Choroid plexus epithelial cell (primary cell): ENCODE data around the gene SEPHS1.
A peak's percentile ranks its signal among the peaks of the same experiment; 100 is the strongest.

Experiments
- DNase-seq: peaks from one replicate; pipeline ENCODE4 v3.0.0-alpha.2; 2010; ENCODE audit warnings: low read depth
- H3K4me3 ChIP-seq: 2 replicates; pipeline ENCODE4 v1.5.1; 2011; ENCODE audit warnings: low read depth, mild to moderate bottlenecking, control low read depth, low read length, moderate library complexity
- CTCF ChIP-seq: conservative IDR thresholded peaks from 2 replicates; pipeline ENCODE4 v1.5.1; 2011; ENCODE audit warnings: low read depth, mild to moderate bottlenecking, control low read depth, inconsistent platforms, low read length, moderate library complexity

SEPHS1 gene

GRCh38 chr10:13328613-13329012 lies 19.5 kb downstream of the SEPHS1 start:
- no peak overlapping the region for H3K4me3 ChIP-seq
- DNase-seq, result no peak
- TF ChIP-seq CTCF, result no peak

- no peak for TF ChIP-seq CTCF
- no peak overlapping the region for H3K4me3 ChIP-seq
- DNase-seq, result no peak
Observed at GRCh38 chr10:13328126-13328525, 20.0 kb downstream of the SEPHS1 start.

- H3K4me3 ChIP-seq, result no peak overlapping the region
- peak; percentile 31 for DNase-seq
- TF ChIP-seq CTCF, result no peak
Observed at GRCh38 chr10:13327534-13327933, 20.6 kb downstream of the SEPHS1 start.

- H3K4me3 ChIP-seq, result no peak overlapping the region
- no peak for DNase-seq
- no peak for TF ChIP-seq CTCF
Observed at GRCh38 chr10:13322615-13323148, 25.4 kb downstream of the SEPHS1 start.

- TF ChIP-seq CTCF, result no peak
- no peak overlapping the region for H3K4me3 ChIP-seq
- no peak for DNase-seq
Observed at GRCh38 chr10:13321576-13321975, 26.5 kb downstream of the SEPHS1 start.

GRCh38 chr10:13319166-13319565 lies 28.9 kb downstream of the SEPHS1 start:
- DNase-seq, result no peak
- TF ChIP-seq CTCF, result no peak
- H3K4me3 ChIP-seq, result no peak overlapping the region

GRCh38 chr10:13317474-13317873 lies 30.6 kb downstream of the SEPHS1 start:
- peak; percentile 10 for DNase-seq
- H3K4me3 ChIP-seq, result no peak overlapping the region
- no peak for TF ChIP-seq CTCF
